ENCODE measurements around the gene ELP1. TPM values are rescaled to one million over a fixed set of nuclear protein-coding genes. Genes with fewer than 3 reads are reported as not detected.

Gene ELP1
- total RNA-seq: 10.1 and 20.3 TPM in 2 replicates

GRCh38 chr9:108933718-108934322 lies at the start of gene ELP1:
Gene ELP1, minus strand, starts transcription at chr9:108934124. Its CDS starts 2,978 bp downstream, at chr9:108931146.

GRCh38 chr9:108934323-108934893 lies 484 bp upstream of the ELP1 start, which contains the start of gene ABITRAM:
Gene ABITRAM, plus strand, starts transcription at chr9:108934400. Its CDS starts 87 bp downstream, at chr9:108934487.

GRCh38 chr9:108861997-108862396 lies 71.9 kb downstream of the ELP1 start, which contains the start of gene ACTL7A:
Gene ACTL7A, plus strand, starts transcription at chr9:108862266. Its CDS starts 57 bp downstream, at chr9:108862323.

GRCh38 chr9:108855888-108856287 lies 78.0 kb downstream of the ELP1 start, which contains the start of gene ACTL7B:
Gene ACTL7B, minus strand, starts transcription at chr9:108855986. Its CDS starts 56 bp downstream, at chr9:108855930.

Other genes starting within 250 kb of the ELP1 start
- gene ACTL7B, start 78.1 kb downstream of the ELP1 start, total RNA-seq: not detected in 2 replicates
- not detected in 2 replicates for gene ACTL7A, start 71.9 kb downstream of the ELP1 start, total RNA-seq
- gene ABITRAM, start 276 bp upstream of the ELP1 start, total RNA-seq: 8.1 and 8.5 TPM in 2 replicates
- 13.7 and 48.1 TPM in 2 replicates for gene CTNNAL1, start 79.4 kb upstream of the ELP1 start, total RNA-seq
- 29.0 and 36.2 TPM in 2 replicates for gene TMEM245, start 185.8 kb upstream of the ELP1 start, total RNA-seq
- gene FRRS1L, start 233.1 kb upstream of the ELP1 start, total RNA-seq: 0.13 and 1.8 TPM in 2 replicates